ENCODE results near the gene CARD10.

The CARD10 gene

DNA sequence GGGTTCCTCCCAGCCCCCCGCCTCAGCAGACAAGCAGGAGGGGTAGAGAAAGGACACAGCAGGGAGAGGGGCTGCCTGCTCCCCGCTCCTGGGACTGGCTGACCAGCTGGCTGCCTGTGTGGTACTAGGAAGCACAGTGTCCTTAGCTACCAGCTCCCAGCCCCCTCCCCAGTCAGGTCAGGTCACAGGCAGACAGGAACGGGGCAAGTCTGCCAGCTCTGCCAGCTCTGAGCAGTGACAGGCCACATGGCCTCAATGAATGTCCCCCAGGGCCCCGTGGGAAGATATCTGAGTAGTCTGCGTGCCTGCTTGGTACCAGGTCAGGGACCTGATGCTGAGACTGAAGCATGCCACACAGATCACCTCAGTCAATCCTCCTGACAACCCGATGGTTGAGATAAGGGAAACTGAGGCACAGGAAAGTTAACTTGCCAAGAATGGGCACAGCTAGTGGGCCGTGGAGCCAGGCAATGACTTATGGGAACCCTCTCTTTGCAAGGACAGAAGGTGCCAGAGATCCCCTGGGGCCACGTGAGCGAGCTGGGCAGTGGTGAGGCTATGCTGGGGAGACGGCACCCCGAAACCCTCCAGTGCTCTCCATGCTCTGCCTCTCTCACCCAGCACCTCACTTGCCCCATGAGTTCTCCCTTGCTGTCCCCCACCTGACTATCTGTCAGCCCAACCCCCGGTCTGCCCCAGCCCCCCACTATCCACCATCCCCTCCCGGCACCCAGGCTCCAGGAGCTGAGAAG, 19.2 kb downstream of the CARD10 start:
- H3K27me3 Mint-ChIP-seq (ENCODE audit: low read depth), result peaks cover 2% of the 10 kb centered on the region

DNA sequence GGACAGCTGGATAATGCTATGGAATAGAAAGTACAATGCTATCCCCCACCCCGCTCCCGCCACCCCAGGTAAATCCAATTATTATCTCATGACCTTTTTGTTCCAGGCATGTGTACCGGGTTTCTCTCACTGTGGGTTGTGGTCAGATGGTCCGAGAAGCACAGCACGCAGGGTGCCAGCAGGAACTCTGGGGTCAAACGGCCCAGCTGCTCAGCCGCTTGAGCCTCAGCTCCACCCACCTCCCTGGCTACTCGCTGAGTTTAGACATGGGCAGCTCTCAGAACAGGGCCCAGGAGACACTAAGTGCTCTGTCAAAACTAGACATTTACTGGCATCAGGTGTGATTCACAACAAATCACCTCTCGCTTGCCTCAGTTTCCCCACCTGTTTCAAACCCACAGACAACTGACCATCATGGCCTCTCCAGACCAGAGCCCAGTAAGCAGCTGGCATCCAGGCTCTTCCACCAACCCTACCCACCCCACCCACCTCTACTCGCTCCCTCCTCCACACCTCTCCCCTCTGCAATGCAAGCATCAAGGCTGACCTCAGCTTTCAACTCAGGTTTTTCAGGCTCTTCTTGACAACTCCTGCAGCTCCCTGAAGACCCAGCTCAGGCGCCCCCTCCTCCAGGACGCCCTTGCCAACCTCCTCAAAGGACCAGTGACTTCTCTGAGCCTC, 20.0 kb downstream of the CARD10 start:
- peaks cover 2% of the 10 kb centered on the region for H3K27me3 Mint-ChIP-seq (ENCODE audit: low read depth)
- H3K9me3 Mint-ChIP-seq, result no peaks in the 10 kb centered on the region
- no peak overlapping the region for H3K27ac Mint-ChIP-seq
- peaks cover 8% of the 10 kb centered on the region for H3K4me1 Mint-ChIP-seq (ENCODE audit: low read depth)
- no peak overlapping the region for H3K4me3 Mint-ChIP-seq
- no peaks in the 10 kb centered on the region for H3K36me3 Mint-ChIP-seq (ENCODE audit: low read depth)
- no peak for DNase-seq (ENCODE audit: low spot score)

More for the DNA sequence above, 19.2 kb downstream of the CARD10 start:
- DNase-seq (ENCODE audit: low spot score), result no peak
- Mint-ChIP-seq H3K4me1 (ENCODE audit: low read depth) (peaks cover 8% of the 10 kb centered on the region), H3K4me3 (no peak overlapping the region), H3K9me3 (no peaks in the 10 kb centered on the region), H3K36me3 (ENCODE audit: low read depth) (no peaks in the 10 kb centered on the region), H3K27ac (no peak overlapping the region)

DNA sequence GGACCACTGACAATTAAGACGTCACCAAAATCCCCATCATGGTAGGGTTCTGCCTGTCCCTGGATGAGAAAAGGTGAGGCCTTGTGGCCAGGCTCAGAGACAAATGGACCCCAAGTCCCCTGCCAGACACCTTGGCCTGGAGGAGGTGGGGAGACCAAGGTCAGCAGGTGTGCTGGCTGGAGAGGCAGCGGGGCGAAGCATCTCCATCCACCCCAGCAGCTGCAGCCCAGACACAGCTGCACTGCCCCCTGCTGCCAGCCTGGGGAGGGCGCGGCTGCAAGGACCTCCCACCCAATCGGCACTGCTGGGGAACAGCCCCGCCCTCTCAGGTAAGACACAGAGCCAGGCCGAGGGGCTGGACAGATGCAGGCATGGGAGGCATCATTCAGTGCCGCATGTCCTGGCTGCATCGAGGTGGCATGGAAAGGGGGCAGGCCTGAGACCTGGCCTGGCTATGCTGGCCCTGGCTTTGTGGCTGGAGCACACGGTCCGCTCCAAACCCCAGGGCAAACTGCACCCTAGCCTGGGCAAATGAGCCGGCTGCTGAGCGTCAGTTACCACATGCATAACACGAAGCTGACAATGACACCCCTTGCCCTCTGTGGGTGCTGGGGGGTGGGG, 20.8 kb downstream of the CARD10 start:
- DNase-seq (ENCODE audit: low spot score), result peak; percentile 51
- H3K36me3 Mint-ChIP-seq (ENCODE audit: low read depth), result no peaks in the 10 kb centered on the region
- H3K27ac Mint-ChIP-seq, result no peak overlapping the region
- no peaks in the 10 kb centered on the region for H3K9me3 Mint-ChIP-seq
- no peak overlapping the region for H3K4me3 Mint-ChIP-seq
- peaks cover 10% of the 10 kb centered on the region for H3K4me1 Mint-ChIP-seq (ENCODE audit: low read depth)
- H3K27me3 Mint-ChIP-seq (ENCODE audit: low read depth), result peaks cover 2% of the 10 kb centered on the region

DNA sequence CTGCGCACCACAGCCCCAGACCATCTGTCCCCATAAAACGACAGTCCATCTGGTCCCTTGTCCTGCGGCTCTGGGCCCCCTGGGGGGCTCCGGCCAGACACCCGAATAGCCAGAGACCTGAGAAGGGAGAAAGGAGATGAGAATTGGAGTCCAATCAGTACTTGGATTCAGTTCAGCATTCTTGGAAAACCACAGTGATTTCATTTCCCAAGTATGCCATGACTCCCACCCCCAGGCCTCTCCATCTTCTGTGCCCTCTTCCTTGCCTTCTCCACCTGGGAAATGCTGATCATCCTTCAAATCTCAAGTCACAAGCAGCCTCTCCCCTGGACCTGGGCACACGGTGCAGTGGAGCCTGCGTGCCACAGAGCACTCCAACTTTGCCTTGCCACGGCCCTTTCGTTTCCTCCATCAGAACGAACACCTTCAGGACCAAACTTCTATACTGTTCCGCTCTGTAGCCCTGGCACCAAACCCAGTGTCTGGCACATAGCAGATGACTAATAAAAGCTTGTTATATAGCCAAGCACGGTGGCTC, 22.1 kb downstream of the CARD10 start:
- peaks cover 13% of the 10 kb centered on the region for H3K4me1 Mint-ChIP-seq (ENCODE audit: low read depth)
- no peaks in the 10 kb centered on the region for H3K36me3 Mint-ChIP-seq (ENCODE audit: low read depth)

DNA sequence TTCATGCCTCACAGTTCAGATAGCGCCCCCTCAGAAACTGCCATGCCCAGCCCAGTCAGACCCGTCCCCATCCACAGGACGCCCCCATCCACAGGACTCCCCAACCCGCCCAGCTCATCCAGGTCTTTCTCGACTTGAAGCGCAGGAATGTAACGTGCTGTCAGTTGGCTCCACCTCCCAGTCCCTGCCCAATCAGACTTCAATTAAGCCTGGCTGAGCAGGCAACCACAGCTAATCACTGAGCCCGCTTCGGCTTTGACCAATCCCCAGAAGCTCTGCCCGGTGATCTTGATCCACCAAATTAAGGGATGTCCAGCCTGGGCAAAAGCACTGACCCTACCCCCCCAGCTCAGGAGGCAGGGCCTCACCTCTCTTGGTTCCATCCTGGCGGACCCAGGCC, 22.6 kb downstream of the CARD10 start:
- H3K27ac Mint-ChIP-seq, result no peak overlapping the region
- no peak for DNase-seq (ENCODE audit: low spot score)
- H3K4me1 Mint-ChIP-seq (ENCODE audit: low read depth), result peaks cover 13% of the 10 kb centered on the region
- no peak overlapping the region for H3K4me3 Mint-ChIP-seq
- H3K9me3 Mint-ChIP-seq, result no peaks in the 10 kb centered on the region
- peaks cover 2% of the 10 kb centered on the region for H3K27me3 Mint-ChIP-seq (ENCODE audit: low read depth)
- H3K36me3 Mint-ChIP-seq (ENCODE audit: low read depth), result no peaks in the 10 kb centered on the region

More for the DNA sequence above, 22.1 kb downstream of the CARD10 start:
- no peak overlapping the region for H3K27ac Mint-ChIP-seq
- no peak overlapping the region for H3K4me3 Mint-ChIP-seq
- no peaks in the 10 kb centered on the region for H3K9me3 Mint-ChIP-seq
- peaks cover 2% of the 10 kb centered on the region for H3K27me3 Mint-ChIP-seq (ENCODE audit: low read depth)
- no peak for DNase-seq (ENCODE audit: low spot score)

DNA sequence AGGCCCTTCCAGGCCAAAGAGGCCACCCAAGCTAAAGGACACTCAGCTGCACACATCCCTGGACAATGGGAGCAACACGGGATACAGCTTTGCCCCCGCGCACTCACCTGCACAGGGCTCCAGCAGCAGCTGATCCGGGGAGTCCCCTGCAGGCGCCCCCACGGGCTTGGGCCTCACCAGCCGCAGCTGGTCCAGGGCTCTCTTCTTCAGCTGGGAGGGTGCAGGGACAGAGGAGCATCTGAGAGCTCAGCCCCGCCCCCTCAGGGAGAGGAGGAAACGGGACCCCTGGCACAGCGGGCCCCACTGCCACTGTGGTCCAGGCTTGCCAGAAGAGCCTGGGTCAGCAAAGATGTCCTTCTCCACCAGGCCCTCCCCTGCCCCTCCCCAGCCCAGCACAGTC, 25.2 kb downstream of the CARD10 start:
- no peak overlapping the region for H3K27ac Mint-ChIP-seq
- H3K9me3 Mint-ChIP-seq, result no peaks in the 10 kb centered on the region
- H3K27me3 Mint-ChIP-seq (ENCODE audit: low read depth), result no peaks in the 10 kb centered on the region
- DNase-seq (ENCODE audit: low spot score), result no peak
- no peaks in the 10 kb centered on the region for H3K36me3 Mint-ChIP-seq (ENCODE audit: low read depth)
- H3K4me1 Mint-ChIP-seq (ENCODE audit: low read depth), result peaks cover 11% of the 10 kb centered on the region
- no peak overlapping the region for H3K4me3 Mint-ChIP-seq

DNA sequence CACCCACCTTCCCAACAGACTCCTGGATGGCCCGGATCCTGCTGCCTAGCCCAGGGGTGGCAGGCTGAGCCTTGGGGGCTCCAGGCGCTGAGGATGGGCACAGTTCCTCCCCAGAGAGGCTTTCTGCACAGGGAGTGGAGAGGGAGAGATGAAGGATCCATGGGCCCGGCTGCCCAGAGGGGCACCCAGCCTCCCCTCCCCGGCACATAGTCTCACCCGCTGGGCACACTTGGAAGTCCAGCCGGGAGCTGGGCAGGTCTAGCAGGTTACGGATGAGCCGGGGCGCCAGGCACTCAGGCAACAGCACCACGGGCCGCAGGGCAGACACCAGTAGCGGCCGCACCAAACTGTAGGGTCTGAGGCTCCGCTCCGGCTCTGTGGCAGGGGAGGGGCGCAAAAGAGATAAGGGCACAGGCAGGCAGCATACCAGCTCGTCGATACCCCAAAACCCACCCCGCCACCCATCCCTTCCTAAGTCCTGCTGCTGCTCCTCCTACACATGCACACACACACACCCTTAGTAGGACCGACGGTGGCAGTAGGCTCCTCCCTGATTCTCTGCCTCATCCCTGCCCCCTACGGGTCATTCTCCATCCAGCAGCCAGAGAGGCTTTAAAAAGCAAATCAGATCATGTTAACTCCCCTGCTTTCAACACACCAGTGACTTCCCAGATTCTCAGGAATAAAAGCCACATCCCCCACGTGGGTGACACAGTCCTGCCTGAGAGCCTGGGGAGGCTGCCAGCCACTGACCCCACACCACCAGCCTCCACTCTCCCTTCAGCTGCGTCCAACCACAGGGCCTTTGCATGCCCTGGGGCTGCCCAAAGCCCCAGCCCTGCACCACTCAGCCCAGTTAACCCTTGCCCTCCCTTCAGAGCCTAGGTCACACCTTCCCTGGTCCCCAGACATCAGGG, 26.5 kb downstream of the CARD10 start:
- Mint-ChIP-seq H3K36me3 (ENCODE audit: low read depth) (no peaks in the 10 kb centered on the region), H3K9me3 (no peaks in the 10 kb centered on the region), H3K4me3 (no peak overlapping the region), H3K4me1 (ENCODE audit: low read depth) (peaks cover 15% of the 10 kb centered on the region), H3K27ac (no peak overlapping the region), H3K27me3 (ENCODE audit: low read depth) (no peaks in the 10 kb centered on the region)
- peak; percentile 27 for DNase-seq (ENCODE audit: low spot score)

DNA sequence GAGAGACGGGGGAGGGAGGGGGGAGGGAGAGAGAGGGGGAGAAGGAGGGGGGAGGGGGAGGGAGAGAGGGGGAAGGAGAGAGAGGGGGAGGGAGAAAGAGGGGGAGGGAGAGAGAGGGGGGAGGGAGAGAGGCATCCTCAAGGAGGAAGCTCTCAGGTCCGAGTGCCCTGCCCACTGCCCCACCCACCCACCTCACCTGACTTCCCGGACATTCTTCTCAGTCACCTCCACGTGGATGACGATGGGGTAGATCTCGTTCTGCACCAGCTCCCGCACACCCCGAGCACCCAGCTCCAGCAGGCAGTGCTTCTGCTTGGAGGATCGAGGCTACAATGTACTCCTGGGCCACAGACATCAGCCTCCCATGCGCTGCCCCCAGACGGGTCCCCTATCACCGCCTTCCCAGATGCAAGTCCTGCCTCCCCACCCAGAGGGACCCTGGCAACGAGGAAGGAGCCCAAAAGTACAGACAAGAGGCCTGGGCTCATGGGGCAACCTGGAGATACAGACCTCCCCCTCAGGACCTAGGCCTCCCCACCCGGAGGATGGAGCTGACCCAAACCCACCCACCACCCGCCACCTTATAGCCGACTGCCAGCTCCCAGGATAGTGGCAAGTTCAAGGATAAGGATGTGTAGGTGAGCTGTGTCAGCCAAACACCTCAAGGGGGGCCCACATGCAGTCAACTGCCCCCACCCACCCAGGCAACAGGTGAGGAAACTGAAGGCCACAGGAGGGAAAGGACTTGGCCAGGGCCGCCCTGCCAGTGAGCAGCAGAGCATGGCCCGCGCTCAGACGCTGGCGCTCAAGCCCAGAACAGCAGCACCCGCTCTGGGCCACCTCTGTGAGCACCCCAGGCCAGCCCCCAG, 27.4 kb downstream of the CARD10 start:
- no peak for DNase-seq (ENCODE audit: low spot score)
- Mint-ChIP-seq H3K9me3 (no peaks in the 10 kb centered on the region), H3K27me3 (ENCODE audit: low read depth) (no peaks in the 10 kb centered on the region), H3K4me1 (ENCODE audit: low read depth) (peaks cover 23% of the 10 kb centered on the region), H3K4me3 (no peak overlapping the region), H3K27ac (no peak overlapping the region), H3K36me3 (ENCODE audit: low read depth) (no peaks in the 10 kb centered on the region)

DNA sequence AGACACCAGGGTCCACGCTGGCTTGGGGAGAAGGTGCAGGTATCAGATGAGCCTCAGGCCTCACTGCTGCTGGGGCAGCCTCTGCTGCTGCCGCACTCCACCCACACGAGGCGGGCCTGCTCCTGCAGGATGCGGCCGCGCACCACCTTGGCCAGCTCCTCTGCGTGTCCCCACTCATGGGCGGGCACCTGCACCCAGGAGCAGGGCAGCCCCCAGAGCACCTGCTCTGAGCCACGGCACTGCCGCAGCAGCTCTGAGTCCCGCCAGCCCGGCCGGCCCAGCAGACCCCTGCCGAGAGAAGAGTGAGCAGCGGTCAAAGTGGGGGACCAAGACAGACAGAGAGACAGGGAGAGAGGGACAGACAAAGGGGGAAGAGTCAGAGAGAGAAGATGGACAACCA, 28.1 kb downstream of the CARD10 start:
- Mint-ChIP-seq H3K27me3 (ENCODE audit: low read depth) (no peaks in the 10 kb centered on the region), H3K4me1 (ENCODE audit: low read depth) (peaks cover 28% of the 10 kb centered on the region), H3K36me3 (ENCODE audit: low read depth) (no peaks in the 10 kb centered on the region), H3K9me3 (no peaks in the 10 kb centered on the region), H3K27ac (no peak overlapping the region), H3K4me3 (no peak overlapping the region)
- DNase-seq (ENCODE audit: low spot score), result no peak

DNA sequence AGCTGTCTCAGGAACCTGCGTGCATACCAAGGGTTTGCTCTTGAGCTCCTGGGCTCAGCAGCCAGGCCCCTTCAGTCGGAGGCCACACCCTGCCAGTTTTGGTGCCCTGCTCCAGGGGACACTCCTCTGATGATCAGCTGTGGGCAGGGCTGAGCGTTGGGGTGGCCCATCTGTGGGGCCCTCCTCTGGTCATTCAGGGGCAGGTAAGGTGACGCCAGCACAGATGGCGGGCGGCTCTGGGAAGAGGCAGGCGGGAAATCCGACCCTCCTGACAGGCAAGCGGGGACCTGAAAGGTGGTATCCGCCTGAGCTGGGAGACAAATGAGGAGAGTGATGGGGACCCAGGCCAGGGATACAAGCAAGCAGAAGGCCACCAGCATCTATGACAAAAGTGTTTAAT, 29.2 kb downstream of the CARD10 start:
- Mint-ChIP-seq H3K27me3 (ENCODE audit: low read depth) (no peaks in the 10 kb centered on the region), H3K36me3 (ENCODE audit: low read depth) (peaks cover 4% of the 10 kb centered on the region), H3K4me3 (no peak overlapping the region), H3K4me1 (ENCODE audit: low read depth) (peaks cover 28% of the 10 kb centered on the region), H3K27ac (no peak overlapping the region), H3K9me3 (no peaks in the 10 kb centered on the region)
- no peak for DNase-seq (ENCODE audit: low spot score)

DNA sequence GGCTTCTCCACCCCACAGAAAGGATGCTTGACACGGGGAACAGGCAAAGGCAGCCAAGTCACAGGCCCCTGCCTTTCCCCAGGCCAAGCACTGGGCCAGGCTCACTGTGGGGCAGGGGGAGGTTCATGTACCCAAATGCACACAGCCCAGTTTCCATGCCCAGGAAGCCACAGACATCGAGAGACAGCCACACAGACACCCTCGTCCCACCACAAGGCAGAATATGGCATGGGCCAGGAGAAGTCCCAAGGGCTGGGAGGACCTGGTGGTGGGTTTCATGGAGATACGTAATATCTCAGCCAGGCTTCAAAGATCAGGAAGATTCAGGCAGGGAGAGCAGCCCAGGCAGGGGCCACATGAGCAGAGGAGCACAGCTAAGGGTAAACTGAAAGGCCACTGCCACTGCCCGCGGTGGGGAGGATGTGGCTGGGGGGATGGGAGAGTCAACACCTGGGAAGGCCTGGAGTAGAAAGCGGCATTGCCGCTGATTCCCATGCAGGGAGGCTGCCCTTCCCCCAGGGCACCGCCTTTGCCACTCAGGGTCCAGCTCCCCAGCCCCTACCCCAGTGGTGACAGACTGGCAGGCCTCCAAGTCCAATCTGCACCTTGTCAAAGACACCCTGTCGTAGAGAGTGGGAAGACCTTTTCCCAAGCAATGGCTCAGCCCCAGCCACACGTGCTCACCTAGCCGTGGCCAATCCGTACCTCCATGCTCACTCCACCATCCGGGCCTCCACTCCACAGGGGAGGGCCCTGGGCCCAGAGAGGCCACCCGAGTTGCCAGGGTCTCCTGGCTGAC, 30.7 kb downstream of the CARD10 start:
- Mint-ChIP-seq H3K9me3 (no peaks in the 10 kb centered on the region), H3K27ac (no peak overlapping the region), H3K4me1 (ENCODE audit: low read depth) (peaks cover 30% of the 10 kb centered on the region), H3K4me3 (no peak overlapping the region), H3K27me3 (ENCODE audit: low read depth) (no peaks in the 10 kb centered on the region), H3K36me3 (ENCODE audit: low read depth) (peaks cover 15% of the 10 kb centered on the region)
- no peak for DNase-seq (ENCODE audit: low spot score)

DNA sequence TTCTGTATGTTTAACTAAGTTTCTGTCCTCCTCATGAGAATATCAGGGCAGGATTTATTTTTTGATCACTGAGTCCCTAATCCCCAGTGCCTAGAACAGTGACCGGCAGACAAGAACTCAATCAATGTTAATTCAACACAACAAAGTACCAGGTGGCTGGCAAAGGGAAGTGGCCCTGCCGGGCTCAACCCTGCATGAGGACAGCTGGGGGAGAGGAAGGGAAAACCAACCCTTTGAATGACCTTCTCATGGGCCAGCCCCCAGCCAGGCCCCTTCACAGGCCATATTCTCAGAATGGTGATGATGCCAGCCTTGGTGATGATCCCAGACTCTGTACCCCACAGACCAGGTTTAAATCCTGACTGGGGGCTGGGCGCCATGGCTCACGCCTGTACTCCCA, 31.6 kb downstream of the CARD10 start:
- DNase-seq (ENCODE audit: low spot score), result no peak
- H3K27me3 Mint-ChIP-seq (ENCODE audit: low read depth), result no peaks in the 10 kb centered on the region
- peaks cover 32% of the 10 kb centered on the region for H3K4me1 Mint-ChIP-seq (ENCODE audit: low read depth)
- peak overlapping the region; percentile 21 for H3K27ac Mint-ChIP-seq
- H3K4me3 Mint-ChIP-seq, result peak overlapping the region; percentile 98
- no peaks in the 10 kb centered on the region for H3K9me3 Mint-ChIP-seq
- peaks cover 23% of the 10 kb centered on the region for H3K36me3 Mint-ChIP-seq (ENCODE audit: low read depth)
